ENCODE data around the gene CLEC16A.

Gene CLEC16A

GRCh38 chr16:11164482-11165270 lies 220.3 kb downstream of the CLEC16A start:
- DNase-seq = no peak

DNA sequence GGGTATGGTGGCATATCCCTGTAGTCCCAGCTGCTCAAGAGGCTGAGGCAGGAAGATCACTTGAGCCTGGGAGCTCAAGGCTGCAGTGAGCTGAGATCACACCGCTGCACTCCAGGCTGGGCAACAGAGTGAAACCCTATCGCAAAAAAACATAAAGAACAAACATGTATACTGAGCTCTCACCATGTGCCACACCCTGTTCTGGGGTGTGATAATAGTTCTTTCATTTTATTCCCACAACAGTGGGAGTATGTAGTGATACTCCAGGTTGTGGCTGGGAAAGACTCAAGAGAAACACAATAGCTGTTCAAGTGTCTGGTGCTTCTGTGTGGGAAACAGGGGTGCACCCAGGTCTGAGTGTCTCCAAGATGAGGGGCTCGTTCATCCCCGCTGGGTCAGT lies 221.0 kb downstream of the CLEC16A start:
- no peak for DNase-seq

DNA sequence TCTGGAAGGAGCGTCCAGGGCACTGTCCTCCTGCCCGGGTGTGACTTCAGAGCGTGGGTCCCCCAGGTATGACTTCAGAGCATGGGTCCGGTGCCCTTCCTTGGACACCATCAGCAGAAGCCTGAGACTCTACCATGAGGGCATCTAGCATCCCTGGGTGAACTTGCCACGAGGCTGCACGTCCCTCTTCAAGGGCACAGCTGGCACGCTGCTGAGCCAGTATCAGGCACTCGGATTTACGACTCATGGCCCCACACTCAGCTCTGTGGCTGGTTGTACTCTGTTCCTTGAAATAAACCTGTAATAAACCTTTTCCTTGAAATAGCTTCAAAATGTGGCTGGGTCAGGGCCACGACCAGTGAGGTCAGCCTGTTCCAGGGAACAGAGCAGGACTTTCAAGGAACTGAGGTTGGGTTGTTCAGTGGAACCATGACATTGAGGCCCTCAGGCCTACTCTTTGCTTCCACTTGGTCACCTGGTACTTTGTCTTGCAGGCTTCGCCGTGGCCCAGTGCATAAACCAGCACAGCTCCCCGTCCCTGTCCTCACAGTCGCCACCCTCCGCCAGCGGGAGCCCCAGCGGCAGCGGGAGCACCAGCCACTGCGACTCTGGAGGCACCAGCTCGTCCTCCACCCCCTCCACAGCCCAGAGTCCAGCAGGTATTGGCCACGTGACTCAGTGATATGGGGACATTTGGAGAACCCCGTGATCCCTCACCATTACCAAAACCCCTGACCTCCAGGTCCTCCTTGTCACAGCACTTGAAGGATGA lies 221.7 kb downstream of the CLEC16A start:
- DNase-seq = no peak

GRCh38 chr16:11167581-11167980 lies 223.2 kb downstream of the CLEC16A start:
- no peak for DNase-seq

GRCh38 chr16:11168386-11169051 lies 224.2 kb downstream of the CLEC16A start:
- no peak for DNase-seq

DNA sequence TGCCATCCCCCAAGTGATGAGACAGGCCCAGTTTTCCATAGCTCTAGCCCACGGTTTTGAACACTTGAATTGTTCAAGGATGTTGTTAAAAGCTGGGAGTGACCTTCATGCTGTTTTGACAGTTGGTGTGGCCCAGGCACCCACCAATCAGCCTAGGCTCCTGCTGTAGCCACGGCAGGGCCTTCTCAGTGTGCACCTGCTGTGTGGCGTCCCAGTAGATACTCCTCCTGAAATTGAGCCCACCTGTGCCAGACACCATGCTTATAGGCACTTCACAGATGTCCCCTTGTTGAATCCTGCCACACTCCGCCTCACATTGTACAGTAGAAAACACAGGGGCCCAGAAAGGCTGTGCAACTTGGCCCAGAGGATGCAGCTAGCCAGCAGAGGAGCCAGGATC lies 225.3 kb downstream of the CLEC16A start:
- no peak for DNase-seq

DNA sequence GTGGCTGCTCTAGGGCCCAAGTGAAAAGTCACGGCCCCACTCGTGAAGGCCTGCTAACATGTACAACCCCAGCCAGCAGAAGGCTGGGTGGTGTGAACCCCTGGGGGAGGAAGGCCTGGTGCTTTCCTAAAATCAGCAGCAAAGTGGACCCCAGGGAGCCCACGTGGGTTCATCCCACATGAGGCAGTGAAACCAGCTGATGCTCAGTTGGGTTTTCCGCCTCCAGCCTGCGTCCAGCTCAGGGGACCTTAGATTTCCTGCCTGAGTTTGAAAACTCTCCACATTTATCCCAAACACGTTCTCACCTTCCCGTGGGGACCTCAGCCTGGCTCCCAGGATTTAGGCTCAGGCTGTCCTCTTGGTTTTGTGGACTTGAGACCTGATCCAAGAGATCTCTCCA lies 225.8 kb downstream of the CLEC16A start:
- no peak for DNase-seq

- no peak for DNase-seq
Observed at GRCh38 chr16:11170696-11171447, 226.5 kb downstream of the CLEC16A start.

DNA sequence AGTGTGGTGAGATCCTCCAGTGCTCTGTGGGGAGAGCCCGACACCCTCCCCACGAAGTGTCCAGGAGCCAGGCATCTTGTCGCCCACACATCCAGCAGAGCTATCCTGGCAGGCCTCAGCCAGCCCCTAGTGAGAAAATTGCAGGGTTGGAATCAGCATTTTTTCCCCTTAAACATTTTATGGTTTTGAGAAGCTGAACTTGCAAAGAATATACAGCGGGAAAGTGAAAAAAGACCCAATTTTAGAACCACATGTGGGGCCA lies 227.0 kb downstream of the CLEC16A start:
- no peak for DNase-seq

GRCh38 chr16:11171757-11172299 lies 227.5 kb downstream of the CLEC16A start:
- no peak for DNase-seq

- DNase-seq = no peak
Observed at GRCh38 chr16:11173426-11173825, 229.1 kb downstream of the CLEC16A start.

DNA sequence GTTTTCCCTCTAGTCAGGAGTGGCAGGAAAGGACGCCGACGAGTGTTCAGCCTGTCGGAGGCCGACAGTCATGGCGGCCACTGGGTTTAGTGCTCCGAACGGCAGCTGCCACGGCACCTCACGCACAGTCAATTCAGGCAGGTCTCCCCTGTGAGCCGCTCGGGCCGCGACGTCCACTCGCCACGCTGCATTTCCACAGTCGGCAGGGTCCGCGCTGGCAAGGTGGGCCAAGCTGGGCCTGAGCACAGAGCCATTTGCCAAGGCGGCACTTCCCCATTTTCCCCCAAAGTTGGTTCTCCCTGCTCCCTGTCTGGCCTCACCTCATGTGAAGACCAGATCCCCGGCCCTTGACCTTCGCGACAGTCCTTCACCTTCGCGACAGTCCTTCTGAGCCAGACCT lies 229.8 kb downstream of the CLEC16A start:
- no peak for DNase-seq

GRCh38 chr16:11175106-11175786 lies 230.9 kb downstream of the CLEC16A start:
- no peak for DNase-seq

DNA sequence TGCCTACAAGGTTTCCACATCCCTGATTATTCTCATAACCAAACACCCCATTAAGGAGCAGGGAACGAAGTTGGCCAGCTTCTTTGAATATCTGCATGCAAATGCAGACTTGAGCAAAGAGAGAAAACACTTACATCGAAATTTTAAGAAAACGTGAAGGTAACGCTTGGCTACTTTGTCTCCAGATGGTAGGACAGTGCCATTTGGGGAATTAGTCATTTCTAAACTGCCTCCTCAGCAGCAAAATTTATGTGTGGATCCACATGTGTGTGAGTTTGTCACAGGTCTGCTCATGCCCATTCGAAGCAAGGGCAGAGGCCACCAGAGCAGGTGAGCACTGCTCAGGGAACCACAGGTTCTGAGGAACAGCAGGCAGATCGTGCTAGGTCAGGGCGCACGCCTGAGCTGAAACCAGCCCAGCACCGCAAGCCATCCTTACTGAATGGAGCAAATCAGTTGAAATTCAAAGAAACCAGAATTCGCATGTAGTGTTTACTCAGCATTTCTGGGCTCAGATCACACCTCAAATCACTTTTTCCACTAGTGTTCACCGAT lies 231.5 kb downstream of the CLEC16A start:
- DNase-seq = no peak

GRCh38 chr16:11177578-11178160 lies 233.3 kb downstream of the CLEC16A start:
- DNase-seq = no peak

GRCh38 chr16:11178424-11178823 lies 234.1 kb downstream of the CLEC16A start:
- DNase-seq = no peak

- no peak for DNase-seq
Observed at GRCh38 chr16:11179574-11179973, 235.2 kb downstream of the CLEC16A start.

DNA sequence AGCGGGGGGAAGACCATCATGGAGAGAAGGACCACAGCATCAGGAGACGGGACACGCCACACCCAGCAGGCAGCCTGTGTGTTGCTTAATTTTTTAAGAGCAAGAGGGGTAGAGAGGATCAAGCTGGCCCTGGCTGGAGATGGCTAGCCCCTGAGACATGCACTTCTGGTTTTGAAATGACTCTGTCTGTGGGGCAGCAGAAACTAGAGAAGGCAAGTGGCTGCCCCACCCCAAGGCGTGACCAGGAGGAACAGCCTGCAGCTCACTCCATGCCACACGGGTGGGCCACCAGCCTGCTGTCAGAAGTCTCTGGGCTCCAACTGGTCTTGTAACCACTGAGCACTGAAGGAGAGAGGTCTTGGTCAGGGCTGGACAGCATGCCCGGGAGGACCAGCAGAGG lies 236.1 kb downstream of the CLEC16A start:
- no peak for DNase-seq

- no peak for DNase-seq
Observed at GRCh38 chr16:11181242-11181898, 237.0 kb downstream of the CLEC16A start.

DNA sequence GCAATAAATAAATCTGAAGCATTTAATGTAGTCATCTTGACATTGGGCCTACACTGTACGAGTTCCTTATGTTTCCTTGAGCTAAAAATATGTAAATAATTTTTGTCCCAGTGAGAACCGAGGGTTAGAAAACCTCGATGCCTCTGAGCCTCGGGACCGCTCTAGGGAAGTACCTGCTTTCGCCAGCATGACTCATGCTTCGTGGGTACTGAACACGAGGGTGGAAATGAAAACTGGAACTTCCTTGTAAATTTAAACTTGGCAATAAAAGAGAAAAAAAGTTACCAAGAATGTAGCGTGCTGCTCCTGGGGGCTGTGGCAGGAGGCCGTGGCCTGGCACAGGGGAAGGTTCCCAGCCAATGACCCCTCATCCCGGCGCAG lies 237.5 kb downstream of the CLEC16A start:
- no peak for DNase-seq

DNA sequence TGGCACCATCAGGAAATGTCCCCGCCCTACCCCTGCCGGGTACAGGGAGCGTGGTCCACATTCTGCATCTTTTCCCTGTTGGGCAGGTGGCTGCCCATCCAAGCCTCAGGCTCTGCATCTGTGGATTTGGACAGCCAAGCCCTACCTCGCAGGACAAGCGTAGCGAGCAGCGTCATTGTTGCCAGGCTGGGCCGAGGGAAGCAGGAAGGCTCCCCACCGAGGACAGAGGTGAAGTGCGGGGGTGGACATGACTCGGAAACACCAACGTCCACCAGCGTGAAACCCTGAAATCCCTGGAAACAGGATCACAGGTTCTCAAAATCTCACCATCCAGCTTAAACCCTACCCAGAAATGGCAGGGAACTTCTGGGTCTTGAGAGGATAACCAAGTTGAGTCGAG lies 238.0 kb downstream of the CLEC16A start:
- no peak for DNase-seq
